Endometrial microvascular endothelial cells (primary cell): ENCODE data around the gene PPP1R3E. TPM values are rescaled to one million over a fixed set of nuclear protein-coding genes. Genes with fewer than 3 reads are reported as not detected.

Experiments
- in situ Hi-C: cut with HindIII; loops from 2 replicates; pipeline ENCODE4 v1.10.0; 2017; ENCODE audit warnings: low sequenced_read_pairs, low pct_unique_long_range_greater_than_20kb; ENCODE audit errors: inconsistent ontology term
- total RNA-seq: library from RNA; depleted of rRNA; stranded (reverse); fragments of >200 nt; gene quantifications from one replicate; pipeline ENCODE4 v1.2.3, GENCODE V29; 2015; ENCODE audit errors: inconsistent ontology term

Gene PPP1R3E
- total RNA-seq, 1 donor from 2014 or later, result 1.5 TPM

DNA sequence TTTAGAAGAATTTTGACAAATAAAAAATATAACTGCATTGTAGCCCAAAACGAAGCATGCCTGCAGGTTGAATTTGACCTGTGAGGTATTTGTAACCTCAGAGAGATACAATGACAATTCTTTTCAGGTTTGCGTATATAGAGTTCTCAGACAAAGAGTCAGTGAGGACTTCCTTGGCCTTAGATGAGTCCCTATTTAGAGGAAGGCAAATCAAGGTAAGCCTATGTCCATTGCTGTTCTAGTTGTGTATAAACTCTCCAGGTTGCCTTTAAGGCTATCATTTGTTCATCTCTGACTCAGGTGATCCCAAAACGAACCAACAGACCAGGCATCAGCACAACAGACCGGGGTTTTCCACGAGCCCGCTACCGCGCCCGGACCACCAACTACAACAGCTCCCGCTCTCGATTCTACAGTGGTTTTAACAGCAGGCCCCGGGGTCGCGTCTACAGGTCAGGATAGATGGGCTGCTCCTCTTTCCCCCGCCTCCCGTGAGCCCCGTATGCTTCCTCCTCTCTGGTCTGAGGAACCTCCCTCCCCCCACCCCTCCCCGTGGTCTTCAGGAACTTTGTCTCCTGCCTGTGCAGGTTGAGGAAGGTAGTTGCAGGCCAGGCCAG lies 21.3 kb upstream of the PPP1R3E start:
- in situ Hi-C loops, result no loop called here

DNA sequence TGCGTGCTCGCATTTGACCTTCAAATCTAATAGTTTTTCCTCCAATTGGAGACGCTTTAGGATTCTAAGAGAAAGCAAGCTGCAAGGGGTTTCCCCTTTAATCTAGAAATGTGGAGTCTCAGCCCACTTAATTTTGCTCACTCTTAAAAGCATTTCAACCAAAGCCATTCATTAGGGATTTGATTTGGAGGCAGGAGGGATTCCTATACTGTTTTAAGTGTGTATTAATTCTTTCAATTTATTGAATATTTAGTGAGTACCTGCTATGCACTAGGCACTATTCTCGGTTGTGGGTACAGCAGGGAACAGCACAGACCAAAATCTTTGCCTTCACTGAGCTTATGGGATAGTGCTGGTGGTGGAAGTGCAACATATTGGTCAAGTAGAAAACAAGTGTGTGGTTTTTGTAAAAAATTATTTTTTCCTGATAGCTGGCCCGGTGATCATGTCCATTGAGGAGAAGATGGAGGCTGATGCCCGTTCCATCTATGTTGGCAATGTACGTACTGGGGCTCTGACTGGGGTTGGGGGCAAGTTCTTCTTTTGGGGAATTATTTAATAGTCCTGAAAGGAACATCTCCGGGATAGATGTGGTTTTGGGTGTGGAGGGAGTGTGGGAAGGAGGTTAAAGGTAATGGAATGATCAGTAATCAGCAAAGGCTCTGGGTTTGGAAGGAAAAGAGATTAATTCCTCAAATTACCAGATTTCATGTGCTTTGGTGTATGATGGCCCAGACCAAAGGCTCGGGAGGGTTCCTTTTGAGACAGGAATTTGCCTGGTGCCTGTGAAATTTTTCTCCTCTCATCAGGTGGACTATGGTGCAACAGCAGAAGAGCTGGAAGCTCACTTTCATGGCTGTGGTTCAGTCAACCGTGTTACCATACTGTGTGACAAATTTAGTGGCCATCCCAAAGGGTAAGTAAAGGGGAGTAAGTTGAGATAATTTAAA lies 20.2 kb upstream of the PPP1R3E start:
- in situ Hi-C loops, result no loop called here

DNA sequence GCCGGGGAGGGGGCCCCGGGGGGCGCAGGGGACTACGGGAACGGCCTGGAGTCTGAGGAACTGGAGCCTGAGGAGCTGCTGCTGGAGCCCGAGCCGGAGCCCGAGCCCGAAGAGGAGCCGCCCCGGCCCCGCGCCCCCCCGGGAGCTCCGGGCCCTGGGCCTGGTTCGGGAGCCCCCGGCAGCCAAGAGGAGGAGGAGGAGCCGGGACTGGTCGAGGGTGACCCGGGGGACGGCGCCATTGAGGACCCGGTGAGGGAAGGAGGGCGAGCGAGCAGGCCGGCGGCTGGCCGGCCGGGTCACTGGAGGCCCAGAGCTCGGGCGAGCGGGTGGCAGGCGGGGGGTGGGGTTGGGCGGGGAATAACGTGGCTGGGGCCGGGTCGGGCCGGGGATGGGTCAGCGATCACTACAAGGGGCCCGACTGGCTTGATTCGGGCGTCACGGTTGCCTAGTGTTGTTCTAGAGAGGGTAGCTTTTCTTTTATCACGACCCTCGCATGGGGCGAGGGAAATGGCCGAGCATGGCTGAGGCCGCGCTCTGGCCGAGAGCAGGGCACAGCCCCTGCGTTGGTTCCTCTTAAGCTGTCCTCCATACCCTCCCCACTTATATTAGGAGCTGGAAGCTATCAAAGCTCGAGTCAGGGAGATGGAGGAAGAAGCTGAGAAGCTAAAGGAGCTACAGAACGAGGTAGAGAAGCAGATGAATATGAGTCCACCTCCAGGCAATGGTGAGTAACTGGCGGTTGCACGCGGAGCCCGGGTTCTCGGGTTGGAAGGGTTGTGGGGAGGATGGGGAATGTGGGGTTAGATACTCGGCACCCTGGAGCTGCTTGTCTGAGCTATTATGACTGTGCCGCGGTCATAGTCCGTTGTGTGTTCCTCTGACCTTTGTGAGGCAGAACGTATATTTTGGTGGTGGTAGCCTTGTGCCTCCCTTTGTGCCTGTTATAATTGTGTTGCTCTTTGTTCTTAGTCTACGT lies 19.2 kb upstream of the PPP1R3E start:
- in situ Hi-C loops, result no loop called here

DNA sequence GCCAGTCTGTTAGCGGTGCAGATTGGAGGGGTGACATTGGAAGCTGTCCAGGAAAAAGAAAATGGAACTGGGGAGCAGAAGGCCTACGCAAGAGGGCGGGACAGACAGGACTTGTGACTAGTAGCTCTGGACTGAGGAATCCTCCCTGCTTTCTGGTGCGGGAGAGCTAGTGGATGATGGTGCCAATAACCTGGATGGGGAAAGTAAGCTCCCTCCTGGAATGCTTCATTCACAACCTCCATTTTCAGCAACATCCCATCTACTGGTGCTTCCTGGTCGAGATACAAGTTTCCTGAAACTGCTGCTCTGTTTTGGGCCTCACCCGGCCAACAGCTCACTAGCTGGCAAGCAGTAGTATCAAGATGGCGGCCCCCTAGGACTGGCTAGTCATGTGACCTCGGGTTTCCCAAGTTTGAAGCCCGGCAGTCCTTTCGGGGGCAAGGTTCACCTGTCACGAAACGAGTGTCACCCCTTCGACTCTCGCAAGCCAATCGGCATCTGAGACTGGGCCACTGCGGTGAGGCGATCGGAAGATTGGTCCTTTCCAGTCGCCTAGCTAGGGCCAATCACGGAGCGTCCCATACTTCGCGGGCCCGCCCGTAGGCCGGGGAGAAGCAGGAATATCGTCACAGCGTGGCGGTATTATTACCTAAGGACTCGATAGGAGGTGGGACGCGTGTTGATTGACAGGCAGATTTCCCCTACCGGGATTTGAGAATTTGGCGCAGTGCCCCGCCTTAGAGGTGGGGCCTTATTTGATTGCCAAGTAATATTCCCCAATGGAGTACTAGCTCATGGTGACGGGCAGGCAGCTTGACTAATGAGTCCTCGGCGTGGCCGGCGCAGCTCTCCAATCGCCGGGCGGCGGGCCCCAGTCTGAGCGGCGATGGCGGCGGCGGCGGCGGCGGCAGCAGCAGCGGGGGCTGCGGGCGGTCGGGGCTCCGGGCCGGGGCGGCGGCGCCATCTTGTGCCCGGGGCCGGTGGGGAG lies 18.2 kb upstream of the PPP1R3E start, which contains the start of gene PABPN1:
PABPN1 (plus strand) TSS at position 874 of the 988 bp plus-strand sequence; CDS start at position 887, 13 bp downstream.
- in situ Hi-C loops, result no loop called here

DNA sequence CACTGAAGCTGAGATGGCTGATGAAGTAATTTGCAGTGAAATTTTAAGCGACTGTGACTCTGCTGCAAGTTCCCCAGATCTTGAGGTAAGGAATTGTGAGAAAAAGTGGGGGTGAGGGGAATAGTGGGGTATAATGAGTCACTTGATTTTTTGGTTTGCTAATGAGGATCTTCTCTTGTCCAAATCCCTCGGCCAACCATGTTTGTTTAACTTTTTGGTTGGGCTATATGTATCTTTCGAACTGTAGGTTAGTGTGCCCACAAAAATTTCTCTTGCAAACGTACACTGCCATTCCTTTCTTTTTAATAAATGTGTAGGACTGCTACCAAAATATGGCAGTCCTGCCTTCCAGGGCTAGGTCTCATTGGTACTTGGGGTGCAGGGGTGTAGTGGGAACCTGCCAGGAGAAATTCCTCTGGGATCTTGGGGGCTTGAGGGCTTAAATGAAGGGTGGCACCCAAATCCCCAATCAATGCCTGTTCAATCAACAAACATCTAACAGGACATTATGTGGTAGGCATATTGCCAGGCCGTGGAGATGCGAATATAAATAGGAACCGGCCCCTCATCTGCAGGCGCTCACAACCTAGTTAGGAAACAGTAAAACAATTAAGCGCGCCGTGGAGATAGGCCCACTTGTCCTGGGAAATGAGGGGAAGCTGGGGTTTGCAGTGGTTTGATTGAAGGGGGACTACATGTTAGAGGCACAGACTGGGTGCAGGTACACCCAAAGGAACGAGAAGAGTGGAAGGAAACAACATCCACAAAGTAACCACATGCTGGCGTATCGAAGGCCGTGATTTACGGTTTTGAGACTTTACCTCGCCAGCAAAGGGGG lies 17.3 kb upstream of the PPP1R3E start:
- in situ Hi-C loops, result no loop called here

DNA sequence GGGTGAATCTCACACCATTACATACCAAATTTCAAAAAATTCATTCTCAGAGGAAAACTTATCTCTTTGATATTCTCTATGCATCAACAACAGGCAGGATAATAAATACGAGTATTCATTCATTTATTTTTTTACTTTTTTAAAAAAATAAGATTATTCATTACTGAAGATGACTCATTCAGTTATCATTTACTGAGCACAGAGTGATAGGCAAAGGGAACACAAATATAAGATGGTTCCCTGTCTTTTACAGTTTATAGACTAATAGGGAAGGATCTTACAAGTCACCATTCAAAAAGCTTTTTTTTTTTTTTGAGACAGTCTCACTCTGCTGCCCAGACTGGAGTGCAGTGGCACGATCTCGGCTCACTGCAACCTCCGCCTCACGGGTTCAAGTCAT lies 13.6 kb upstream of the PPP1R3E start:
- in situ Hi-C loops, result no loop called here

DNA sequence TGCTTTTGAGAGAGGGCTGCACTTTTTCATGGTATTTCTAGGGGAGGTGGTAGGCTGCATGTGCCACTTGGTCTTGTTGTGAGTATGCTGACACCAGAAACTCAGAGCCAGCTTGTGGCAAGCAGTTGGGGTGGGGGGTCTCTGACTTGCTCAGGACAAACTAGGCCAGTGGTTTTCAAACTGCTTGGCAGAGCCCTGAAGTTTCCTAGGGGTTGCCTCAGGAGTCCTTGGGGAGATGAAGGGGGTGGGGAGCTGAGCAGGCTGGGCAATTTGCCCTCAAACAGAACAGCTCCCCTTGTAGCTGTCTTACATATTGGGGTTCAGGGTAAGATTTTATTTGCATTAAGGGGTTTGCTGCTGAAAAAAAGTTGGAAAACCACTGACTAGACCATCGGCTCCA lies 7.9 kb upstream of the PPP1R3E start:
- in situ Hi-C loops, result no loop called here

DNA sequence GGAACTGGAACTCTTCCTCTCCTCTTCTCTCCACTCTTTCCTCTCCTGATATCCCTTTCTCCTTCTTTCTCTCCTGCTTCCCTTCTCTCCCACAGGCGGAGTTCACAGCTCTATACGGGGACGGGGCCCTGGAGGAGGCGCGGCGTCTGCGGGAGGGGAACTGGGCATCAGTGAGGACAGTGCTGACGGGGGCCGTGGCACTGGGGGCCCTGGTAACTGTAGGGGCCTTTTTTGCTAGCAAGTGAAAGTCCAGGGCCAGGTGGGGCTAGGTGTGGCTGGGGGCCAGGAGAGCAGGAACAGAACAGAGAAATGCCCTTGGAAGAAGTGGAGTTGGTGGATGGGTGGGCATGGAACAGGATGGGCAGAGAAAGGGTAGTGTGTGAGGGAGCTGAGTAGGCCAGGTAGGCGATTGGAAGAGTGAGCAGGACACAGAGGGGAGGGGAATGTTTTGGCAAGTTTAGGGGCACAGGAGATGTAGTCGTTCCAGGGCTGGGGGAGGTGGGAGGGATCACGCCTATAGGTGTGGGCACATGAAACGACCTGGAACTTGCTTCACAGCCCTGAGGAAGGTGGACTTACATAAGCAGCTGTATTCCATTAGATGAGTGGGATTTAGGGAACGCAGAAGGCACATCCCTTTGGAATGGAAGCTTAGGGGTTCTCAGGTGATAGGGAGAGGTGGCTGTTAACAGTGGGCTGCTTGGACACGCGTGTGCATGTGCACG lies 6.2 kb upstream of the PPP1R3E start:
- in situ Hi-C loops, result no loop called here

DNA sequence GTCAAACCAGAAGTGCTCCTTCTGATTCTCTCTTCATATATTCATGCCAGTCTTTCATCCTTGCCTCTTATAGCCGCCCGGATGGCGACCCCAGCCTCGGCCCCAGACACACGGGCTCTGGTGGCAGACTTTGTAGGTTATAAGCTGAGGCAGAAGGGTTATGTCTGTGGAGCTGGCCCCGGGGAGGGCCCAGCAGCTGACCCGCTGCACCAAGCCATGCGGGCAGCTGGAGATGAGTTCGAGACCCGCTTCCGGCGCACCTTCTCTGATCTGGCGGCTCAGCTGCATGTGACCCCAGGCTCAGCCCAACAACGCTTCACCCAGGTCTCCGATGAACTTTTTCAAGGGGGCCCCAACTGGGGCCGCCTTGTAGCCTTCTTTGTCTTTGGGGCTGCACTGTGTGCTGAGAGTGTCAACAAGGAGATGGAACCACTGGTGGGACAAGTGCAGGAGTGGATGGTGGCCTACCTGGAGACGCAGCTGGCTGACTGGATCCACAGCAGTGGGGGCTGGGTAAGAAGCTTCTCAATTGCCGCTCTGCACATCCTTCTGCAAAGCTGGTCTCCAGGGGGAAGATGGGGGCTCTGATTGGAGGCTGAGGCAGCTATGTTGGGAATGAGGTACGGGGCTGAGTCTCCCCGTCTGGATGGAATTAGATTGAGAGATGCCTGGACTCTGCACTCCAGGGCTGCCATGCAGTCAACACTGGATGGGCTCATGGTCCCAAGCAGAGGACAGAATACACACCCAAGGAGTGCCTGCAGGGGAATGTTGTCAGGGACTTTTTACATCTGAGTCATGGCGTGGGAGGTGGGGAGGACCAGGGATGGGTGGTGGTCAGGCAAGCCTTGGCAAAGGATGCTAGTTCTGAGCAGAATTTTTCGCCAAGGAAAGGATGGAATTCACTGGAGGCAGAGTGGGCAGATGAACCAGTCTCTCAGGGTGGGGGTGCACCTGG lies 5.3 kb upstream of the PPP1R3E start:
- in situ Hi-C loops, result no loop called here

DNA sequence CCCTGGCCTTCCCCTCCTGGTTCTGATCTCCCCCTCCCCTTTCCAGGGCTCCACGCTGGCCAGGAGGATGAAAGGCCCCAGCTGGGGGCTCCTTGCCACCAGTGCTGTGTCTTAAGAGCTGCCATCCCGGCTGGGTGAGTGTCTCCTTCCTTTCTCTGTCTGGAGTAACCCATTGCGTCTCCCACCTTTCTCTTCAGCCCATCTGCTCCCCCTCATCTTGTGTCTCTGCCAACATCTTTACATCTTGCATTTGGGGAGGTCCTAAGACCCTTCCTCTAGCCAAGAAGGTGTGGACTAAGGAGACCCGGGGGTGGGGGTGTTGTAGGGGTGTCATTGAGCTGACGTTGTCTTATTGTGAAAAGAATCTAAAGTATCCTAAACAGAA lies 4.5 kb upstream of the PPP1R3E start:
- in situ Hi-C loops, result no loop called here

DNA sequence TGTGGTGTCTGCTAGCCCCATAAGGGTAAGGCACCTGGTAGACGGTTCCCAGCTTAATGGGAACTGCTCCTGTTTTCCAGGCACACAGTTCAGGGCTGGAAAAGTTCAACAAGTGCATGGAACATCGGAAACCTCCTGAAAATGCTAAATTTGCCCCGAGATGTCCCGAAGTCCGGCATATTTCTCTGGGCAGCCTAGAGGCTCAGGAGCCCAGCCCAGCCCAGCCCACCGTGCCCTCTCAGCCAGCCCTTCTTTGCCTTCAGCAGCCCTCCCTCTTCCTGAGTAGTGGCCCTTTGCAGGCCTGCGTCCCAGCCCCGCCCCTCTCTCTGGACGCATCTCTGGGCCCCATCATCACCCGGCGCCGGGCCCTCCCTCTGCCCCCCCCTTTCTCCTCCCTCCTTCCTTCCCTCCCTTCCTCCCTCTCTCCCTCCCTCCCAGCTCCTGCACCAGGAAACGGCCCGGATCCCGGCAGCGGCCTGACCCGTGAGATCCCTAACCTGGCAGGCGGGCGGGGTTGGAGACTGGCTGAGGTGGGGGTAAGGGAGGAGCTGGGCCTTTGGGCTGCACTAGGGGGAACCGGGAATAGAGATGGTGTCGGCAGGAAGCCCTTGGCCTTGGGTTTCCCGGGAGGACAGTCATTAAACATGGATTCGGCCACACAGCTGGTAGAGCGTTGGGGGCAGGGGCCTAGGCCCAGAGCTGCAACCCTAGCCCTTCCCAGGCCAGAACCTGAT lies 3.9 kb upstream of the PPP1R3E start, which contains the start of gene BCL2L2:
BCL2L2 (plus strand) TSS at position 422 of the 734 bp plus-strand sequence. CDS start 935 bp downstream, outside the sequence.
- in situ Hi-C loops, result no loop called here

DNA sequence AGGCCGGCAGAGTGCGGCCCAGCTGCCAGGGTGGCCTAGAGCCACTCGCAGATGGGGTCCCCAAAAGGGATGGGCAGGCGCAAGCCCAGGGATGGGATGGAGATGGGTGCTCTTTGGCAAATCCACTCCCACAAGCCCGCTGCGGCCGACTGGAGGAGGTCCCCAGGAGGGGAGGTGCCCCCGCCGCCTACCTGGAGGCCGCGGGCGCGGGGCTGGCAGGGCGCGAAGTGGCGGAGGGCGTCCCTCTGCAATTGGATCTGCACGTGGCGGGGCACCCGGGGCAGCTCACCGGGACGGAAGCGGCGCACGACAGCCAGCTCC lies 730 bp downstream of the PPP1R3E start:
- in situ Hi-C loops, result no loop called here

DNA sequence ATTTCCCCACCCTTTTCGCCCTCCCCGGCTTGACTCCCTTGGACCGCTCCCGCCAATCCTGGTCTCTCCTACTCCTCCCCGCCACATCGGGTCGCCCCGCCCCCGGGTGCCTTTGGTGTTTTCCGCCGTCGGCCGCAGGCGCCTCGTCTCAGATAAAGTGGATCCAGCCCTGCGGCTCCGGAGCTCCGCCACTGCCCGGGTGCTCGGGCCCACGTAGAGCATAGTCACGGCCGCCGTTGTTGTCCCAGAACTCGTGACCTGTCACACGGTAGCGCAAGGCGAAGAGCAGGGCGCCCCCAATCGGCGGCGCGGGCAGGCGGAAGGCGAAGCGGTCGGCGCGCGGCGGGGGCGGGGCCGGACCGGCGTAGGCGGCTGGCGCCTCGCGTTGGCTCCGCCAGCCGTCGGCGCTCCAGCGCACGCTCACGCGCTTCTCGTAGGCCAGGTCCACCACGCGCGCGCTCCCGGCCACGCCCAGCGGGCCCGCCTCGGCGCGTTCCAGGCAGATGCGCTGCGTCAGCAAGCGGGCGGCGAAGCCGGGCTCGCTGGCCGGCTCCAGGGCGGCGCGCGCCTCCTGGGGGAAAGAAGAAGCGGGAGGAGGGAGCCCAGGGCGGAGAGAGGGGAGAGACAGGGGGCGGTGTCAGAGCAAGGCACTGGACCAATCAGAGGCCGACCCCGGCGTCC lies 1.2 kb downstream of the PPP1R3E start:
- in situ Hi-C loops, result no loop called here

DNA sequence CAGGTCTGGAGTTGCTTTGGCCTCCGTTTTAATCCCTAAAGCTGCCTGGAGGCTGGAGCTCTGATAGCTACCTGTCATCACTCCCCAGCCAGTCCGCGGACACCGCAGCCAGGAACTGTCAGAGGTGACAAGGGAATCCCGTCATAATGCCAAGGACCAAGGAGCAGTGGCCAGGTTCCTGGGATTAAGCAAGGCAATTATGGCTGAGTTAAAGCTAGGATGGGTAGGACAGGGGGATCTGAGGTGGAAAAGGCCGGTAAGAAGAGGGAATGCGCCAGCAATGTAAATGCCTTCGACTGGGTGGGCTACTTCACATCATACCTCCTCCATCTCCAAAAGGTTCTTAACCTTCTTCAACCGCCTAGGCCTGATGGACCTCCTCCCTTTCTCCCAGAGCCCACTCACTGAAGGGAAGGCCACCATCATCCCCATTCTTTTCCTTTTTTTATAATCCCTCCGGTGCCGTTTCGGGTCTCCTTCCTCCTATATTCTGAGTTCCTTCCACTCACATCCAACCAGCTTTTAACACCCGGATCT lies 1.9 kb downstream of the PPP1R3E start:
- in situ Hi-C loops, result no loop called here
